T-helper 2 cell treated with Interferon-gamma antibody and Interleukin-4, amounts not matched to agents 100 ng/mL and 5 ng/mL, for 36 hours (primary cell): Measurements from ENCODE around the gene CDH4. TPM values are rescaled to one million over a fixed set of nuclear protein-coding genes. Genes with fewer than 3 reads are reported as not detected.
"Not testable (repeated sequence)": the region's sequence is repeated elsewhere in the genome, so short reads cannot be mapped to it uniquely, and the experiment has no call there.

Experiments
- intact Hi-C: fragments of 100-400 bp; cut with micrococcal nuclease; formaldehyde crosslinking; loops from one replicate; pipeline ENCODE4 v1.15.1; 2023
- total RNA-seq: library from RNA; stranded (reverse); gene quantifications from 2 replicates; pipeline ENCODE4 v1.2.3, GENCODE V29; 2022

The CDH4 gene
- total RNA-seq, 1 donor from 2014 or later, result not detected

DNA sequence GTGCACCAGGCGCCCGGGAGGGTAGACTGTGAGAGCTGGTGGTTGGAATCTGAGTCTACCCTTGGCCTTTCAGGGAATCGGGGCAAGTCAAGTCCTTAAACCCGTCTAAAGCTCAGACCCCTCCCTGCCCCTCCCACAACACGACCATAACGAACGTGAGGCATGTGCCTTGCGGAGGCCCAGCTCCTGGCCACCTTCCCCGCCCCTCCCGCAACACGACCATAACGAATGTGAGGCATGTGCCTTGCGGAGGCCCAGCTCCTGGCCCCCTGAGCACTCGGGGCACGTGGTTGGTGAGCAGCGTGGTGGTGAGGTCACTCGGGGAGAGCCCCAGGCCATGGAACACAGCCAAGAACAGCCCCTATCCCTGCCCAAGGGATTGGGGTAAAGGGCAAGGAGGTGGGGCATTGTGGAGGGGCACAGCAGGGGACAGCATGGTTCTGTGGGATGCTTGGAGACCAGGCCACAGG, 681.5 kb downstream of the CDH4 start:
- intact Hi-C loops, result no loop called here

GRCh38 chr20:61933951-61934715, 682.1 kb downstream of the CDH4 start:
- intact Hi-C loops, result no loop called here

GRCh38 chr20:61934716-61935530, 682.9 kb downstream of the CDH4 start:
- intact Hi-C loops, result no loop called here

DNA sequence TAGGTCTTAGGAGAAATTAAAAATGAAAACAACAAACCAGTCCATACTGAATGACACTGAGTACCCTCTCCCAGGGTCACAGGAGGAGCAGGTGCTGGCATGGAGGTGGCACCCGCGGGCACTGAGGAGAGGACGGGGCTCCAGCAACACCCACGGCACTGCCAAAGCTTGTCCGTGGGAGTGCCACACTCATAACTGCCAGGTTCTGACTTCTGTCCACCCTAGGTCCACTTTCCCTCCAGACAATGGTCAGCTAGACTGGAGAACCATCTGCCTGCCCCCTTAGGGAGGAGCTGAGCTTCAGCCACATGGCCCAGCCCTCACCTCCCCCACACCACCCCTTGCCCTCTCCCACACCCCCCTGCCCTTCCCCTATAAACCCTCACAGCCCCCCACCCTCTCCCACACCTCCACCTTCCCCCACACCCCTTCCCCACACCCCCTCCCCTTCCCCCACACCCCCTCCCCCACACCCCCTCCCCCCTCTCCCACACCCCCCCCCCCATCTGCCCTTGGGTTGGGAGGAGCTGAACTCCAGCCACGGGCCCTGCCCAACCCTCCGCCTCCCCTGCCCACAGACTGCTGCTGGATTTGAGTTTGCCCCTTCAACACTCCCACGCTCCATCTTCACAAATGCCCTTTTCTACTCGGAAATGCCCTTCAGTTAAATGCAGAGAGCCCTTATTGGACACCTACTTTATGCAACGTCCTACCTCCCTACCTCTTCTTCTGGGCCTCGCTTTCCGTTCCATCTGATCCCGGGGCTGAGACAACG, 684.1 kb downstream of the CDH4 start:
- intact Hi-C loops, result no loop called here

DNA sequence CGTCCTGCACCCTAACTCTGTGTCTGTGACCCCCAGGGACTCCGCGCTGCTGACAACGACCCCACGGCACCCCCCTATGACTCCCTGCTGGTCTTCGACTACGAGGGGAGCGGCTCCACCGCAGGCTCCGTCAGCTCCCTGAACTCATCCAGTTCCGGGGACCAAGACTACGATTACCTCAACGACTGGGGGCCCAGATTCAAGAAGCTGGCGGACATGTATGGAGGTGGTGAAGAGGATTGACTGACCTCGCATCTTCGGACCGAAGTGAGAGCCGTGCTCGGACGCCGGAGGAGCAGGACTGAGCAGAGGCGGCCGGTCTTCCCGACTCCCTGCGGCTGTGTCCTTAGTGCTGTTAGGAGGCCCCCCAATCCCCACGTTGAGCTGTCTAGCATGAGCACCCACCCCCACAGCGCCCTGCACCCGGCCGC, 684.7 kb downstream of the CDH4 start:
- intact Hi-C loops, result no loop called here

DNA sequence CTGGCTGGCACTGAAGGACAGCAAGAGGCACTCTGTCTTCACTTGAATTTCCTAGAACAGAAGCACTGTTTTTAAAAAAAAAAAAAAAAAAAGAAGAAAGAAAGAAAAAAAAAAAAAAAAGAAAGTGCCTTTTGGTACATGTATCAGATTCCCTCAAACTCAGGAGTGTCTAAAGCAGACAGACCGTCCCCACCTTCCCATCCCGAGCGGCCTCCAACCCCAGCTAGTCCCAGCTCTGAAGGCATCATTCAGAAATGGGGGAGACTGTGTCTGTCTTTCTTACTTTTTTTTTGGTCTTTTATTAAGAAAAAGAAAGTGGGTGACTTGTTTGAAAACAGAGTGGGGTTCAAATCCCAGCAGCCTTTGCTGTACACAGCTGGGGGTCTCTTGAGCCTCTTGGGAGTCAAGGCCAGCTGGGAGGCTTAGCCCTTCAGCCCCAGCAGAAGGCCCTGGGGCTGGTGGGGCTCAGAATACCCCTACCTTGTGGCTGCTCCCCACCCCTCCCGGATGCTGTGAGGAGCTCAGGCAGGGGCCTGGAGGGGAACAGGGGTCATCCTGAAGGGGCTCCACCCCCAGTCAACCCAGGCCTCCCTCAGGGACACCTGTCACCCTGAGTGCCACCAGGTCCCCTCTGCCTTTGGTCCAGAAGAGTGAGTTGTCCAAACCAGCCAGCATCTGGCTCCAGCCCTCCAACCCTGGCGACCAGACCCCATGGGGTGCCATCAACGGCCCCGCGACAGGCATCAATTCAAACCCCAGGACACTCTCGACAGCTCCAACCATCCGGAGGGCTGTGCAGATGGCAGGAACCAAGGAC, 685.3 kb downstream of the CDH4 start:
- intact Hi-C loops, result no loop called here

DNA sequence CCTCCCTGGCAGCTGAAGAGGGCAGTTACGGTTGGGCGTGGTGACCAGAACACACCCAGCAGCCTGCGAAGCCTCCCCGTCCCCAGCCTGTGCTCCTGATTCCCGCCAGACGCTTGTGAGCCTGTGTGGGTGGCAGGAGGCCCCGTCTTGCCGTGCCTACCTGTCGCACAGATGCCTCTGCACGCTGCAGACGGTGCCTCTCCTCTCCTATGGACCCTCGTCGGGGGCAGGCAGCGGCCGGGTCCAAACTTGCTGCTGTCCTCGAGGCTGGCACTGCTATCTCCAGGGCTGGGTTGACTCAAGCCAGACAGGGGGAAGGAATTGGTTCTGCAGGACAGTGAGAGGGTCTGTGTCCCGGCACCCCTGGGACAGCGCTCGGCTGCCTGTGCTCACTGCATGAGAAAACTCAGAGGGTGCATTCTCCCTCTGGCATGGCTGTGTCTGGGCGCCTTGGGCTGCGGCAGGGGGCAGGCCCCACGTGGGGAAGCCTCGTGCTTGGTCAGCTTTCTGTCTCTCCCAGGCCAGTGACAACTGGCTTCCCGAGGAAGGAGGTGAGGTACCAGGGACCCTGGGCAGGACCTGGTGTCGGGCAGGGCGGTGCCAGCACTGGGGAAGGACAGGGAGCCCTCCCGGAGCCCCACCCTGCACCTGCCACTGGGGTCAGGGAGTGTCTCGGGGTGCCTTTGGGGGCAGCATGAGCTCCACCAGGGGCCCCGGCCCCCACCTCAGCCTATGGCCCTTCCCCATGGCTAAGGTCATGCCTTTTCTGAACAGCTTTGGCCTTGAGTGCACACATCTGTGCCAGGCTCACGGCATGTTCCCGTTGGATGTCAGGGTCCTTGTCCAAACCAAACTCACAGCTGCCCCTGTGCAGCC, 686.1 kb downstream of the CDH4 start:
- intact Hi-C loops, result no loop called here

- intact Hi-C loops, result no loop called here
Observed at GRCh38 chr20:61938839-61939690, 687.0 kb downstream of the CDH4 start.

- intact Hi-C loops, result no loop called here
Observed at GRCh38 chr20:61939691-61940360, 687.8 kb downstream of the CDH4 start.

DNA sequence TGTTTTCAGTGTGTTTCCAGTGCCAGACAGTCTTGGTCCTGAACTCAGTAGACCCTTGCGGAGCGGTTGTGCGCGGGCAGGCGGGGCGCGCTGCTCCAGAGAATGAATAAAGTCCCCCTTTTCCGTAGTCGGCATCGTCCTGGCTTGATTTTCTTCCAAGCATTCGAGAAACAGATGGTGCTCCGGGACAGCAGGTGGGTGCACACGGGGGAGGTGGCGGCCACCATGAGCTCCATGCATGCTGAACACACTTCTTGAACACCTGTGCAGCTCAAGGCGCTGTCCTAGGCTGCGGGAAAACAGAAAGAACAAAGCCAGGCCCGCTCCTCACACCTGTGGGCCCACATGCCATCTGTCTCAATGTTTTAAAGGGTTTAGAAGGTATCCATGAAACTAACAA, 688.4 kb downstream of the CDH4 start:
- intact Hi-C loops, result no loop called here

DNA sequence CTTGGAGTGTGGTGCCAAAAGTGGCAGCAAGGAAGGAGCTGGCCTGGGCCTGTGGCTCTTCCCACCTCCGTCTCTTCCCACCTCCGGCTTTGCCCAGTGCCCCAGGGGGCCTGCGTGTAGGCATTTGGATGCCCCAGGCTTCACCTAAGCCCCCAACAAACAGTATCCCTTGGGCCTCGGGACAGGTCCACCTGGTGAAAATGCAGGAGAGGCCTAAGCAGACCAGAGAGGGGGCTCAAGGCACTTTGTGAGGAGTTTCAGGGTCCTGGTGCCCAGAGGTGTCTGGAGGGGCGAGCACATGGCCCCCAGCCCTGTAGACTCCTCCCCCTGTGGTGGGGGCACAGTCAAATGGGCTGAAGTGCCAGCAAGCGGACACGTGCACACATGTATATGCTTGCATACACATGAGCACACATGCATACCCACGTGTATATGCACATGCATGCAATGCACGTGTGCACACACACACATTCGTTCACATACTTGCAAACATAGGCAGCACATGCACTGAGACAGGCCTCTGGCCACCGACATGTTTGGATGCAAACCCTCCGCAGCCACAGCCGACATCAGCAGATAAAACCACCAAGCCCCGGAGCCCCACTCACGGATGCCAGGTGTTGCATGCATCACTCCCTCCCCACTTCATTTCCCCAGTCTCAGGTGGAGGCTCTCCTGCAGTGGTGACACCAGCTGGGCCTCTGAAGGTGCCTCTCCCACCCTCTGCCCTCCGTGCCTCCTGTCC, 689.1 kb downstream of the CDH4 start:
- intact Hi-C loops, result no loop called here

DNA sequence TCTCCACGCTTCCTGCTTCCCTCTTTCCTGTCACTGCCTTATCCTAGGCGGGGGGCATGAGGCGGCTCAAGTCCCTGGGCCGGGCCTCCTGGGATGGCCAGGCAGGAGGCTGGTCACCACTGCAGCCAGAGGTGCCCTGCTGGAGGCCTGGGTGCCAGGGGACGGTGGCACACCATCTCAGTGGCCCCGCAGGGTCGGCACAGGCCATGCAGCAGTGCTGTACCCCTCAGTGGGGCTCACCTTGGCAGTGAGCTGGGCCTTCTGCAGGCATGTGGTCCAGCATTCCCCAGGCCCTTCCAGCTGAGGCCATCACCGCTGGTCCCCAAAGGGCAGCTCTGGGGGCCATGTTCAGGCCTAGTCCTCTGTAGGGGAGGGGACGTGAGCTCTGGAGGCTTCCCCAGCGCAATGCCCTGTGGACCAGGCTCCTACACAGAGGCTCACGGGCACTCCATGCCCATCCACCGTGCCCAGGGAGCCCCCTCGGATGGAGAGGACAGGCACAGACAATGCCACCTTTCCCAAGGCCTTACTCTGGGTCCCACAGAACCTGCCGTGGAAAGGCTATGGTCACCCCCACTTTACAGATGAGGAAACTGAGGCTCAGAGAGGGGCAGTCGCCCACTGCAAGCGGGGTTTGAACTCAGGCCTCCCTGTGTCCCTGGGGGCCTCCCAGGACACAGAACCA, 689.8 kb downstream of the CDH4 start:
- intact Hi-C loops, result no loop called here

DNA sequence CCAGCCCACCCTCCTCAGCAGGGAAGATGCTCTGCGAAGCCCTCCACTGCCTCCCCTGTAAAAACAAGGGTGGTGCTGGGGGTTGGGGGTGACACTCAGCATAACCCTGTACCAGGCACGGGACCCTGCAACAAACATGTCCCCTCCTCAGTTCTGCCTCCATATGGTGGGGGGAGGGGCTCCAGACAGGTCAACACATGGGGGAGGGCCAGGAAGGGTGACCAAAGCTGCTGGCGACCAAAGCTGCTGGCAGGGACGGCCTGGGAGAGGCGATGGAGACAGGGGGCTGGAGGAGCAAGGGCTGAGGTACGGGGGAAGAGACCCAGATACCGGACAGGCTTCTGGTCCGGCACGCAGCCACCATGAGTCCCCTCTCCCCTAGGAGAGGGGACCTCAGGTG, 690.5 kb downstream of the CDH4 start:
- intact Hi-C loops, result no loop called here

DNA sequence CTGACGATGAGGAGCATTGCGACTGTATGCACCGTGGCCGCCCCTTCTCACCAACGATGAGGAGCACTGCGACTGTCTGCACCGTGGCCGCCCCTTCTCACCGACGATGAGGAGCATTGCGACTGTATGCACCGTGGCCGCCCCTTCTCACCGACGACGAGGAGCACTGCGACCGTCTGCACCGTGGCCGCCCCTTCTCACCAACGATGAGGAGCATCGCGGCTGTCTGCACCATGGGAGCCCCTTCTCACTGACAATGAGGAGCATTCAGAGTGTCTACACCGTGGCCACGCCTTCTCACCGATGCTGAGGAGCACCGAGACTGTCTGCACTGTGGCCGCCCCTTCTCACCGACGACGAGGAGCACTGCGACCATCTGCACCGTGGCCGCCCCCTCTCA, 692.9 kb downstream of the CDH4 start:
- intact Hi-C loops, result not testable (repeated sequence)

GRCh38 chr20:61945495-61945894, 693.4 kb downstream of the CDH4 start:
- intact Hi-C loops, result not testable (repeated sequence)

GRCh38 chr20:61948056-61948455, 696.0 kb downstream of the CDH4 start:
- intact Hi-C loops, result not testable (repeated sequence)
